ENCODE measurements around the gene PTCD1. TPM values are rescaled to one million over a fixed set of nuclear protein-coding genes. Genes with fewer than 3 reads are reported as not detected.
"Not testable (repeated sequence)": the region's sequence is repeated elsewhere in the genome, so short reads cannot be mapped to it uniquely, and the experiment has no call there.

The PTCD1 gene
- total RNA-seq, 4 donors from 2014 or later: 7.7 to 14.8 (median 10.7) TPM

DNA sequence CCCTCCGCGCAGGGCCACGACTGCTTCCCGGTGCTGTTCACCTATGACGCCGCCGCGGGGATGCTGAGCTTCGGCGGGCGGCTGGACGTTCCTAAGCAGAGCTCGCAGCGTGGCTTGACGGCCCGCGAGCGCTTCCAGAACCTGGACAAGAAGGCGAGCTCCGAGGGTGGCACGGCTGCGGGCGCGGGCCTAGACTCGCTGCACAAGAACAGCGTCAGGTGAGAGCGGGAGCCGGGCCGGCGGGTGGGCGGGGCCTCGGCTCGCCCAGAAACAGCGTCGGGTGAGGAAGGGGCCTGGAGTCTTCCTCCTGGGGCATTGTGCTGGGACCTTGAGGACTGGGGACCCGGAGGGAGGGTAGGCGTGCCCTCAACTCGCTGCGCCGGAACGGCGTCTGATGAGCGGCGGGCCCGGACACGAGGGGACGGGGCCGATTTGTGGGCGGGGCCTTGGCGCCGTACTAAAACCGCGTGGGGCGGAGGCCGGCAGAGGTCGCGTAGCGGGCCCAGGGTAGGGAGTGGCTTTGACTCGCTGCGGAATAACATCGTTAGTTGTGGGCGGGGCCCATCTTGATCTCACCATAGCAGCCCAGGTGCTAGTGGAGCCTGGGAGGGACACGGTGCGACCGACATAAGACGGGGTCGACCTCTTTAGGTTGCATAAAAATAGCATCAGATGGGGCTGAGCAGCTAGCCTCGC, 45.8 kb downstream of the PTCD1 start:
- peak overlapping the region; percentile 60 for H3K4me3 ChIP-seq
- H3K9me3 ChIP-seq: no peaks in the 10 kb centered on the region
- TF ChIP-seq POLR2AphosphoS5 (IDR thresholded peaks at IDR 0.05) (no peak), EP300 (IDR thresholded peaks at IDR 0.05) (no peak), POLR2A (IDR thresholded peaks at IDR 0.05) (no peak), CTCF (IDR thresholded peaks at IDR 0.05) (no peak)
- peak overlapping the region; percentile 73 for H3K27ac ChIP-seq
- H3K4me1 ChIP-seq: peaks cover 23% of the 10 kb centered on the region
- WGBS: 5% methylated on average over 31 of the region's 68 CpGs
- no peaks in the 10 kb centered on the region for H3K27me3 ChIP-seq
- peak; percentile 91 to 95 for DNase-seq (ENCODE audit: low spot score in 2 of 2)
- peaks cover 76% of the 10 kb centered on the region for H3K36me3 ChIP-seq

DNA sequence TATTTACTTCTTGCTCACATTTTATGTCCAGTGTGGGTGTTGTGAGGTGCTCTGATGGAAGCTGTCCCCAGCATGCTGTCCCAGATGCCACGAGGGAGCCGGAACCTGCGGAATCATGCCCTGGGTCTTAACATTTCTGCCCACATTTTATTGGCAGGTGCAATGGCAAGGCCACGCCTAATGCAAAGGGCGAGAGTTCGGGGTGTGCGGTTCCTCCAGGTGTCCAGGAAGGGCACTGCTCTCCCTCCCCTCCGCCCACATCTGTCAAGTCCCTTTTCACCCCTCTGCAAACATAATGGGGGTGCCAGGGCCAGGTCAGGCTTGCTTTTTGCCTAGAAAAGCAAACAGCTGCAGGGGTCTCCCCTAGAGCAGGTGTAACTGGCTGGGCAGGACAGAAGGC, 46.6 kb downstream of the PTCD1 start:
- no peak for TF ChIP-seq CTCF (IDR thresholded peaks at IDR 0.05)
- TF ChIP-seq POLR2AphosphoS5 (IDR thresholded peaks at IDR 0.05): no peak
- TF ChIP-seq POLR2A (IDR thresholded peaks at IDR 0.05): no peak
- no peak for TF ChIP-seq EP300 (IDR thresholded peaks at IDR 0.05)
- H3K9me3 ChIP-seq: no peaks in the 10 kb centered on the region
- H3K36me3 ChIP-seq: peaks cover 75% of the 10 kb centered on the region
- no peak for DNase-seq (ENCODE audit: low spot score in 2 of 2)
- no peak overlapping the region for H3K27ac ChIP-seq
- WGBS: 71% methylated on average over 8 of the region's 8 CpGs
- H3K4me1 ChIP-seq: peaks cover 23% of the 10 kb centered on the region
- peak overlapping the region; percentile 60 for H3K4me3 ChIP-seq
- H3K27me3 ChIP-seq: no peaks in the 10 kb centered on the region

DNA sequence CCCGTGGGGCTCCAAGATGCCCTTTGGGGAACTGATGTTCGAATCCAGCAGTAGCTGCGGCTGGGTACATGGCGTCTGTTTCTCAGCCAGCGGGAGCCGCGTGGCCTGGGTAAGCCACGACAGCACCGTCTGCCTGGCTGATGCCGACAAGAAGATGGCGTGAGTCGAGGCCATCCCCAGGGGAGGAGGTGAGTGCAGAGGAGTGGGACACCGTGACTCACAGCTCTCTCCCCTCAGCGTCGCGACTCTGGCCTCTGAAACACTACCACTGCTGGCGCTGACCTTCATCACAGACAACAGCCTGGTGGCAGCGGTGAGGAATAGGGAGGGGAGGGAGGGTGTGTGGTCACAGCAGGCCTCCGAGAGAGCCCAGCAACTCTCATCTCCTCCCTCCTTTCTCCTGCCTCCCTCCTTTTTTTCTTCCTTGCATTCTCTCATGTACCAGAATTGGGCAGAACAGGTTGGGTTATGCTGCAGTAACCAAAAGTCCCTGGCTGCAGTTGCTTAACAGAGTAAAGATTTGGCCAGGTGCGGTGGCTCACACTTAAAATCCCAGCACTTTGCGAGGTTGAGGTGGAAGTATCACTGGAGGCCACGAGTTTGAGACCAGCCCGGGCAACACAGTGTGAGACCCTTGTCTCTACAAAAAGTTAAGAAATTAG, 47.5 kb downstream of the PTCD1 start:
- TF ChIP-seq POLR2A (IDR thresholded peaks at IDR 0.05): no peak
- no peak for TF ChIP-seq POLR2AphosphoS5 (IDR thresholded peaks at IDR 0.05)
- no peak for TF ChIP-seq CTCF (IDR thresholded peaks at IDR 0.05)
- WGBS: 94% methylated on average over 23 of the region's 23 CpGs
- H3K27ac ChIP-seq: no peak overlapping the region
- no peaks in the 10 kb centered on the region for H3K27me3 ChIP-seq
- peaks cover 75% of the 10 kb centered on the region for H3K36me3 ChIP-seq
- no peak overlapping the region for H3K4me3 ChIP-seq
- DNase-seq (ENCODE audit: low spot score in 2 of 2): no peak
- H3K4me1 ChIP-seq: peaks cover 23% of the 10 kb centered on the region
- H3K9me3 ChIP-seq: no peaks in the 10 kb centered on the region

DNA sequence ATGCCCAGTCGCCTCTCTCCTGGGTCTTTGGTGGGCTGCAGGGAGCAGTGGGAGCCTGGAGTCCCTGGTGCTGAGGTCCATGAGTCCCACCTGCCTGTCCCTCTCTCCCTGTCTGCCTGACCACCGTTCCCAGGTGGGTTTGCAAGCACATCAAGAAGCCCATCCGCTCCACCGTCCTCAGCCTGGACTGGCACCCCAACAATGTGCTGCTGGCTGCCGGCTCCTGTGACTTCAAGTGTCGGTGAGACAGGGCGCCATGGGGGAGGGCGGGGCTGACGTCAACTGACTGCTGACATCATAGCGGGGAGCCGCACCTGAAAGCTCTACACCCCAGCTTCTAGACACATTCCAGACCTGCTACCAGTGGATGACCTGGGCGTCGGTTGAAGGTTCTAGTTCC, 48.8 kb downstream of the PTCD1 start:
- no peak overlapping the region for H3K27ac ChIP-seq
- no peaks in the 10 kb centered on the region for H3K27me3 ChIP-seq
- 77% methylated on average over 7 of the region's 13 CpGs for WGBS
- H3K36me3 ChIP-seq: peaks cover 70% of the 10 kb centered on the region
- DNase-seq (ENCODE audit: low spot score in 2 of 2): no peak
- H3K4me3 ChIP-seq: no peak overlapping the region
- no peaks in the 10 kb centered on the region for H3K9me3 ChIP-seq
- TF ChIP-seq CTCF (IDR thresholded peaks at IDR 0.05) (no peak), POLR2AphosphoS5 (IDR thresholded peaks at IDR 0.05) (no peak), POLR2A (IDR thresholded peaks at IDR 0.05) (no peak), EP300 (IDR thresholded peaks at IDR 0.05) (no peak)
- peaks cover 23% of the 10 kb centered on the region for H3K4me1 ChIP-seq

DNA sequence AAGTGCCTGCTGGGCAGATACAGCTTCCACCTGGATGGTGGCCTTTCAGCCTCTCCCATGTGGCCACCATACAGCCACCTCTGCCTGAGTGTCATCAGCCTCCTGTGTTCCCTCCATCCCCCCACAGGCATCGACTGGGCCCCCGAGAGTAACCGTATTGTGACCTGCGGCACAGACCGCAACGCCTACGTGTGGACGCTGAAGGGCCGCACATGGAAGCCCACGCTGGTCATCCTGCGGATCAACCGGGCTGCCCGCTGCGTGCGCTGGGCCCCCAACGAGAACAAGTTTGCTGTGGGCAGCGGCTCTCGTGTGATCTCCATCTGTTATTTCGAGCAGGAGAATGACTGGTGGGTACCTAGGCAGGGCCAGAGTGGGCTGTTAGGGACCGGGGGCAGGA, 50.7 kb downstream of the PTCD1 start:
- Histone ChIP-seq H3K4me1 (peaks cover 9% of the 10 kb centered on the region), H3K27me3 (no peaks in the 10 kb centered on the region), H3K27ac (no peak overlapping the region), H3K4me3 (no peak overlapping the region), H3K36me3 (peaks cover 61% of the 10 kb centered on the region), H3K9me3 (no peaks in the 10 kb centered on the region)
- TF ChIP-seq POLR2AphosphoS5 (IDR thresholded peaks at IDR 0.05) (no peak), POLR2A (IDR thresholded peaks at IDR 0.05) (no peak), CTCF (IDR thresholded peaks at IDR 0.05) (no peak), EP300 (IDR thresholded peaks at IDR 0.05) (no peak)
- 96% methylated on average over 4 of the region's 20 CpGs for WGBS
- no peak for DNase-seq (ENCODE audit: low spot score in 2 of 2)

- not testable (repeated sequence) for H3K27ac ChIP-seq; H3K4me3 ChIP-seq; DNase-seq (ENCODE audit: low spot score in 2 of 2); H3K27me3 ChIP-seq; H3K9me3 ChIP-seq; H3K4me1 ChIP-seq
- H3K36me3 ChIP-seq: peaks cover 61% of the 10 kb centered on the region
- WGBS: 89% methylated on average over 14 of the region's 14 CpGs
Observed at GRCh38 chr7:99387239-99387635, 51.4 kb downstream of the PTCD1 start.
